HL-60 (cell line): ENCODE measurements around the gene ITGB5.

Experiments used
- CTCF ChIP-seq: IDR thresholded peaks from one replicate; pipeline ENCODE4 v1.5.1; 2011; ENCODE audit warnings: low read length, control low read depth, inconsistent platforms; ENCODE audit not compliant: insufficient read depth
- POLR2AphosphoS5 ChIP-seq: IDR thresholded peaks from 2 replicates; pipeline ENCODE4 v1.6.1; 2012; ENCODE audit warnings: low read depth
- REST ChIP-seq: IDR thresholded peaks from 2 replicates; pipeline ENCODE4 v1.6.1; 2012; ENCODE audit warnings: low read depth; ENCODE audit not compliant: insufficient replicate concordance
- SPI1 ChIP-seq: IDR thresholded peaks from 2 replicates; pipeline ENCODE4 v1.6.1; 2012; ENCODE audit warnings: low read depth, mild to moderate bottlenecking, borderline replicate concordance

- TF ChIP-seq CTCF = no peak
- TF ChIP-seq SPI1 = no peak
- no peak for TF ChIP-seq POLR2AphosphoS5
- TF ChIP-seq REST = no peak
Observed at GRCh38 chr3:124848300-124848699, 38.9 kb downstream of the ITGB5 start.
